GM18858 (cell line): ENCODE measurements around the gene PPP6R3.

Source experiments
- ATAC-seq: cut with Tn5 transposase; IDR thresholded peaks from one replicate; pipeline ENCODE4 v1.9.1; 2021; ENCODE audit not compliant: unreplicated experiment

The PPP6R3 gene

DNA sequence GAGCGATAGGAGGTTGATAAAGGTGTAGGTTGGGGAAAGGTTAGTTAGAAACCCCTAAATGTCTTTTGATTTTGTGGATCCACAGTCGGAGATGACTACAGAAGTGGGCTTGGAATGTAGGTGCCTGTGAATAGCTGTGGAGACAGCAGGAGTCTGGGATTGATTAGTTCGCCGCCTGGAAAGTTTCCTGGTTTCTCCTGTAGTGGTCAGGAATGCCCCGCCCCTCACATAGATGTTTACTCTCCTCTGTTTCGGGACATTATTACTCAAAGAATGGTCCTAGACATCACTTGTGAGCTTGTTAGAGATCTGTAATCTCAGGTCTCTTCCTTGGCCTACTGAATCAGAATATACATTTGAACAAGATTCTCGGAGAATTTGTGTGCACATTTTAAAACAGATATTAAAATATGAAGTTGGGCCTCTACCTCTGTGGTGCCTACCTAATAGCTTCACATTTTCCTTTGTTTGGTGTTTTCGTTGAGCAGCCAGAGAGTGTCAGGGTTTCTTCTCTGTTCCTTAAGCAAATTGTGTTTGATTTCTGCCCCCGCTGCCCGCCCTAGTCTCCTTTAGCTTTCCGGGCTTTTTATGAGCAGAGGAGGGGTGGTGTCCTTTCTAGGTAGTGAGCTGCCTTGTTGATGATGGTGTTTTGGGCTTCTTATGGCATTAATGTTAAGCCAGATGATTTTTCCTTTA lies 89.4 kb downstream of the PPP6R3 start:
- no peak for ATAC-seq

DNA sequence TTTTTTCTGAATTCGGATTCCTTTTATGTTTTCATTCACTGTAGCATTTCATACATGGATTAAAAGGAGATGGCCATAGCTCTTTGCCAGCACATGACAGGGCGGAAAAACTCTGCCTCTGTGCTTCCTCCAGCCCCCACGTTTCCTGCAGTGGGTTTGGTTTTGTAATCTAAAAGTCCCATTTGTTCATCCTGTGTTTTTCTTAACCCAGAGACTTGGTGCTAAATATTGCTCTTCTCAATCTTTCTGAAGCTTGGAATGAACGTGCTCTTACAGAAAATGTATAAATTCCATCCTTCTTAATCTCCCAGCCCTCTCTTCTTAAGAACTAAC lies 89.9 kb downstream of the PPP6R3 start:
- no peak for ATAC-seq

DNA sequence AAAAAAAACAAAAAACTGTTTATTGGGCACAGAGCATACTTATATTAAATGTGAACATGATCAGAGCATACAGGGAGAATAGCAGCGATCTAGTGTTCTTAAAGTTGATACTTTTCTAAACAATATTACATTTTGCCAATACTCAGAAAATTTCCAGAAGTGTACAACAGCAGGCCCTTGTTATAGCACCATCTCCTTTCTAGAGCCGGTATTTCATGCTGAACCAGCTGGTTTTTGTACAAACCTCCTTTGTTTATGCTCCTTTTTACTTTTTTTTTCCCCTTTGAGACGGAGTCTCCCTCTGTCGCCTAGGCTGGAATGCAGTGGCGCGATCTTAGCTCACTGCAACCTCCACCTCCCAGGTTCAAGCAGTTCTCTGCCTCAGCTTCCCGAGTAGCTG lies 90.7 kb downstream of the PPP6R3 start:
- no peak for ATAC-seq

DNA sequence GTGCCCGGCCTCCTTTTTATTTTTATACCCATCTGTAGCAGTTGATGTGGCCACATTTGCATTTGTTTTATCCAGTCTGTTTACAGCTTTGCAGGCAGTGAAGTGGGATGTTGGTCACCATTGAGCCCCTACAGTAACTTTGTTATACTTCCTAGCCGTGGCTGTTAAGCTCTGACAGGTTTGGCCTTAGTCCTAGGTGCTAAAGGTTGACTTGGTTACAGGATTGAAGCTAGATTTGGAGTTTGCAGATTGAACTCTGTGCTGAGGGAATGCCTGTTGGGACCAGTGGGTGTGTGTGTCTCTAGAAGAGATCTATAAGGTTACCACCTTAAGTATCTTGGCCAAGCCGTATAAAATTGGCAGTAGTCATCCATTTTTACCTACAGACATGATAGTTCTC lies 91.2 kb downstream of the PPP6R3 start:
- ATAC-seq, result no peak

DNA sequence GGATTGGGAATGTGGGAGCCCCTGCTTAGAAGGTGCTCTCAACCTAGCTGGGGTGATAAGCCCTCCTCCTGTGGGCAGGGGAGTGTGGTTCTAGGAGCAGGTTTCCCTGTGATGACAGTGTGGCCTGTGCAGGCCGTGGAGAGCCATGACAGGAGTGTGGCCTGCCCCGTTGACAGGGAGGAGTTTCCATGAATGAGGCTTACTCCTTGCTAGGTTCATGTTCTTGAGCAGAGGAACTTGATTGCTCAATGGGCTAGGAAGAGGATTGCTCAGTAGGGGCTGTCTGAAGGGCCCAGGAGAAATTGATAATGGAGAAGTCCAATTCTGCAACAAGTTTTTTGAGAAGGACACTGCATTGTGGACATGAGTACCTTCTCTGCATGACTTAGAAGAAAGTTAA lies 92.0 kb downstream of the PPP6R3 start:
- no peak for ATAC-seq

DNA sequence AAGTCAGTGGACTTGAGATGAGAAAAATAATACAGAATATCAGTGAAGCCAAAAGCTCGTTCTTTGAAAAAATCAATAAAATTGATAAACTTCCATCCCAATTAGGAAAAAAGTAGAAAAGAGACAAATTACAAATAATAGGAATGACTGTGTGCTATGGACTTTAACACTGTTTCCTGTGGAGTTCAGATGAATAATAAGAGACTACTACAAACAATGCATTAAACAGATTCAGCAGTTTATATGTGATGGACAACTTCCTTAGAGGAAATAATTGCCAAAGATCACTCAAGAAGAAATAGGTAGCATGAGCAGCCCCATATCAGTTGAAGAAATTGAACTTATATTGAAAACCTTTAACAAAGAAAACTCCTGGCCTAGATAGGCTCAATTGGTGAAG lies 99.7 kb downstream of the PPP6R3 start:
- no peak for ATAC-seq

DNA sequence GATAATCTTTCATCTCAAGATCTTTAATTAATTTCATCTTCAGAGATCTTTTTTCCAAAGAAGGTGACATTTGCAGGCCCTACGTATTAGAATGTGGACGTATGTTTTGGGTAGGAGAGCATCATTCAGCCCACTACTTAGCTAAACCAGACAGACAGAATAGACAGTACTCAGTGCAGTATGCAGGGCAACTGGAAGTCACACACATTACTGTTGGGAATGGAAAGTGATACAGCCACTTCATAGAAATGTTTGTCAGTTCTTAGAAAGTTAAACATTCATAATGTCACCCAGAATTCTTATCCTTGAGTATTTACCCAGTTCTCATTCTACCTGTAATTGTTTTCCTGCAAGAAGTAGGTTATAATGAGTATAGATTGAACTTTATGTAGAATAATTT lies 102.9 kb downstream of the PPP6R3 start:
- no peak for ATAC-seq

DNA sequence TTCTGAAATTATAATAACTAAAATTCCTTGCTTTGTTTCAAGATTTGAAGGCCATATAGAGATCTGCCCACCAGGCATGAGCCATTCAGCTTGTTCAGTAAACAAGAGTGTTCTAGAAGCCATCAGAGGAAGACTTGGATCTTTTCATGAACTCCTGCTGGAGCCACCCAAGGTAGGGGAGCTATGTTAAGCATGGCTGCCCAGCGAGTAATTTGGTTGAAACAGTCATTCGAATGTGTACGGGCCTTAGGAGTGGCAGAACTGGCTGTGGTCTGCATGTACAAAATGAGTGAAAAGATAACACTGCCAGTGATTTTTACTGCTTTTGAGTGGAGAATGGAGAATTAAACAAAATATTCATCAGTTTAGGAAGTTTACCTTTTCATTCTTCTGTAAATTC lies 103.7 kb downstream of the PPP6R3 start:
- ATAC-seq, result no peak

DNA sequence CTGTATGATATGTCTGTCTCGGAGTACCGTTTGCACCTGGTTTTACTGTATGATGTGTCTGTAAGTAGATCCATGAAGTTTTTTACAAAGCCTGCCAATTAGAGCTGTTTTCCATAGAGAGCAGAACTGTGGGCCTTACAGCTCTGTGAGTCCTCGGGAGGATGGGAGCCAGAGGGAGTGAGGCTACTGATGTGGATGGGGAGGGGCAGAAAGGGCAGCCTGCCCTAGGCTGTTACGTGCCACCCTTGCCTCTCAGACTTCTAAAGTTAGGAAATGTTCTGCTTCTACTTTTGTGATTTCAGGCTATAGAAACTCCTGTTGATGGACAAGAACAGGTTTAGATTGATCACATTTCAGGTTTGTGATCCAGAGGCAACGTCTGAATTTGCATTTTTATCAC lies 105.2 kb downstream of the PPP6R3 start:
- ATAC-seq, result no peak

DNA sequence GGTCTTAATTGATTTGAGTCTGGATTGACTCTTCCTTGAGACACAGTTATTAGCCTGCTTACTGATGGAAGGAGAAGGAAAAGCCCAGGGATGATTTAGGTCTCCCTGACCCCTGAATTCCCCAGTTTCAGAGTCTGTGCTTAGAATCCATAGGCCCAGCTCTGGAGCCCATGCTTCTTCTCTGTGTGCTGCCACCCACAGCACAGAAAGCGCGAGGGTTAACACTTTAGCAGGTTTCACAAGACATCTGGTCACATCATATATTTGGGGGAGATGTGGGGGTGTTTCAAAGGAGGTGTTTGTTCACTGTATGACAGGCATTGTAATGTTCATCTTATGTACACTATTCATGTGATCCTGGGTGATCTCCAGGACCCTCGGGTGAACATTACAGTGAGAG lies 107.0 kb downstream of the PPP6R3 start:
- no peak for ATAC-seq

DNA sequence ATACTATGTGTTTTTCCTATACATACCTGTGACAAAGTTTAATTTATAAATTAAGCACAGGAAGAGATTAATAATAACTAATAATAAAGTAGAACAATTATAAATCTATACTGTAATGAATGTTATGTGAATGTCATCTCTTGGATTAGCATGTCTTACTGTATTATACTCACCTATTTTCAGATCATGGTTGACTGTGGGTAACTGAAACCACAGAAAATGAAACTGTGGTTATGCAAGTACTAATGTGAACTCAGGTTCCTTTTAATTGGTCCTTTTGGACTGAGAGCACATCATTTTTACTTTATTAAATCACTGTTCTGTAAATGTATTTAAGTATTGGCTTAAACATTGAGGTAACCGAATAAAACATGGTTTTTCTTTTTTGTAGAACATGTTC lies 108.8 kb downstream of the PPP6R3 start:
- no peak for ATAC-seq

DNA sequence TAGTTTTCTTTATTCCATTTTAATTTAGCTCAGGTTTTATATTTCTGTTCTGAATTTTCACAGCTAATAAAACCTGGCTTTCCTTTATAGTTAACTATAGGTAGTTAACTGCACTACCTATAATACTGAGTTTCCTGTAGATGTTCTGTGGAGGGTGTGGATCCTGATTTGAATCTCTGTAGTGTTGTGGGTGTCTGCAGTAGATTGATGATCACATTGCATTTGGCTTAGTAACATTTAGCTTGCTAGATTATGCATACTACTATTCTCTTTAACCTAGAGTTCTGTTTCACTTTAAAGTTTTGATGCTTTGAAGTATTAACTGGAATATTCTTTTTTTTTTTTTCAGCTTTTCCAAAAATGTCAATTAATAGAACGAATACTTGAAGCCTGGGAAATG lies 110.1 kb downstream of the PPP6R3 start:
- no peak for ATAC-seq

DNA sequence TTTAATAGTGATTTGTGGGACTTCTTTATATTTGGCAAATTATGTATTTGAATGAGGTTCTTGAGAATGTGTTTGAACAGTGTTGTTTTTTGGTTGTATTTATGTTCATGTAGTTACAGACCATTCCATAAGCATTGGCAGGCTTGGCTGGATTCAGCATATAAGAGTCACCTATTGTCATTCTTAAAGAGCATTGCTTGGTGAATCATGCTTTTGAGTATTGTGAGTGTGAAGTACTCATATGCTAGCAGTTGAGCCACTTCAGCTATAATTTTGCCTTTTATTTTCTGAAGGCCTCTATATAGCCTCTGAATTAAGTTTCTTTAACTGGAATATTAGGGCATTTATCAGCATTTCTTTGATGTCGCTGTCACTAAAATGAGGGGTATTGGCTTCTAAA lies 113.8 kb downstream of the PPP6R3 start:
- no peak for ATAC-seq

DNA sequence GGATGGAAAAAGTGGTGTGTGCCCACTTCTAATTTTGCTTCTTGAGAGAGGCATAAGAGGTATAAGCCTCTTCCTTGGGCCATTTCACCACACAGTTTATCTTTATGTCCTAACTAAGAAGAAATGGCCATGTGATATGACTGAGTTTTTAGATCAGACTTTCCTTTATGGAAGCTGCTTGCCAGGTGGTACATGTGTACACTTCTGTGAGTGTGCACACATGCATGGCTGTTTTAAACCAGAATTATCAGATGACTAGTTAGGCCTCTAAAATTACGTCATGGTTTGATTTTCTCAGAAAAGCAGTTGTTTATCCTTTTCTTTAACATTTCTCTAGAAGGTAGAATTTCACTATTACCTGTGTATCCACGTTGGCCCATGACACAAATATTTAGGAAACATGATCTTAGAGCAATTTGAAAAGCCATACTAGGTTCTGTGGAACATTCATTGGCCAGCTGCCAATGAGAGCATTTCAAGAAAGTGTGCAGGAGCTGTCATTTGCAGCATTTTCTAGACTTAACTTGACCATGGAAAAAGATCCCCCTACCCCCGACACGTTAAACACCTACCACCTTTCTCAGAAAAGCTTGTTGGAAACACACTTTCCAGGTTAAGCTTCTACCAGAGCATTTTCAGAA lies 114.6 kb downstream of the PPP6R3 start:
- no peak for ATAC-seq

DNA sequence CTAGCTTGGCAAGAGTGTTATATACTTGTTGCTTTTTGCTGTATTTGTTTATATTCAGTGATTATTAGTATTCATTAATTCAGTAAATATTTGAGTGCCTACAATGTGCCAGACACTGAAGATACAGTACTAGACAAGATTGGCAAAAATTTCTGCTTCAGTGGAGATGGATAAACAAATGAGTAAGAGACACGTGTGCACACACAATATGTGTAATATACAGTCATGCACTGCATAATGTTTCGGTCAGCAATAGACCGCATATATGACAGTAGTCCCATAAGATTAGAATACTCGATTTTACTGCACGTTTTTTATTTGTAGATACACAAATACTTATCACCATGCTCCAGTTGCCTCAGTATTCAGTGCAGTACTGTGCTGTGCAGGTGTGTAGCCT lies 118.9 kb downstream of the PPP6R3 start:
- ATAC-seq, result no peak

DNA sequence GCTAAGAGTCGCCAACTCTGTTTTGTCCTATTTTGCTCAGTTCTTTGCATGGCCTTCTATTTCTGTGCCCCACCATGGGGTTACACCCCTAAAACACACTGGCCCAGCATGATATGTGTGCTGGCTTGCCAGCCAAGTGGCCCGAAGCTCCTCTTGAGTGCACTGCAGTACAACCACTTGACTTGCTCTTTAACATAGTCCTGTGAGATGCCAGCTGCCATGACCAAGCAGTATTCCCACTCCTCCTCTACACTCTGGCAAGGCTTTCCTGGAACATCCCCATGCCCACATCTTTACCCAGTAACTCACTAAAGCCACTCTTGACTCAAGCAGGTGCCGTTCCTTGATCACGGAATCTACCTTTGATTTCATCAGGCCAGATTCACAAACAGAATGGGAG lies 120.9 kb downstream of the PPP6R3 start:
- ATAC-seq, result no peak

DNA sequence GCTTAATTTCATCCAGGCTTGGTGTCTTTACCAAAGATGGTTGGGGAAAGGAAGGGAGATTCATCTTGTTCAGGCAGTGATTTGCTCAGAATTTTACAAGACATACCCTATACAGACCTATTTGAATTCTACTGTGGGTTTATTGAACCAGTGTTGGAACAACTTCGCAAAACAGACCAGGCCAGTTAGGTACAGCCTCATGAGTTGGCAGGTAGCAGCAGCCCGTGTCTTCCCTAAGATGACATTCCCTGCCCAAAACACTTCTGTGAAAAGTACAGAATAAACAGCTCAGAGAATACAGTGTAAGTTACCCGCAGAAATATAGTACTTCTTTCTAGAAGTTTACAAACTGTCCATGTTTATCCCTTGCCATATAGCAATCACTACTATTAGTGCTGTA lies 121.3 kb downstream of the PPP6R3 start:
- no peak for ATAC-seq

DNA sequence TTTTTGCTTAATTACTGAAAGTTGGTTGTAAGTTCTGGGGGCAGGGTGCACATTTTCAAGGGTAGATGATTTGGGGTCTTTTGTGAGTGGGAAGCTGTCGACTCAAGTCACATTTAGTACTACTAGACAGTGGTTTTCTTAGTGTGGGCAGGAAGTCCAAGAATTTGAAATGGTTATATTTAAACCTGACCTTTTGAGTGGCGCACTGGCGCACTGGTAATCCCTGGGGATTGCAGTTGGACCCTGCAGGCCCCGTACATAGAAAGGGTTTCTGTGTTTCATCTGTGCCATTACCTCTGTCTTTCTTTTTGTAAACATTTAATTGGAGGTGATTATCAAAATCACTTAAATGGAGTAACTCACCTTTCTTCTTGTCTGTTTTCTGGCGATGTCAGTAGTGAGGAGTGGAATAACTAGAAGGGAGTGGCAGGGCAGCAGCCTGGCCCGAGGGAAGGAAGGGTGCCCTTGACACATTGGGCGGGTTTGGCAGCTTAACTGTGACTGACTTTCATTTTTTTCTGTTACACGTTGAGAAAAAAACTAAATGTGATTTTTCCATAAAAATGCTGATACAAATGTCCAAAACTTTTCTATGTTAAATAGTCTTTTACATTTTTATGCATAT lies 122.0 kb downstream of the PPP6R3 start:
- no peak for ATAC-seq

DNA sequence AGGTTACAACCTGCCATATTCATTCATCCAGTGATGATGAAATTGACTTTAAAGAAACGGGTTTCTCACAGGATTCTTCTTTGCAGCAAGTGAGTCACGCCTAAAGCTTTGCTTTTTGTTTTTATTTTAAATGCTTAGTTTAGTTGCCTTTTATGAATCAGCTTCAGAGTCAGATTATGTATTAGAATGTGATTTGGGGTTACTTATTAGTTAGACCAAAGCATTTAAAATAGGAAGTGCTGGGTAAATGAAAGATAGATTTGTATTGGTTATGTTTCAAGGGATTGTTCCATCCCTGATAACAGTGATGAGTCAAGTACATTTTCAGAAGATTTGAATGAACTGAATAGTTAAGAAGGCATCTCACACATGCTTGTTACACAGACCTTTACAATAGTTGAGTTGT lies 122.5 kb downstream of the PPP6R3 start:
- ATAC-seq, result no peak

DNA sequence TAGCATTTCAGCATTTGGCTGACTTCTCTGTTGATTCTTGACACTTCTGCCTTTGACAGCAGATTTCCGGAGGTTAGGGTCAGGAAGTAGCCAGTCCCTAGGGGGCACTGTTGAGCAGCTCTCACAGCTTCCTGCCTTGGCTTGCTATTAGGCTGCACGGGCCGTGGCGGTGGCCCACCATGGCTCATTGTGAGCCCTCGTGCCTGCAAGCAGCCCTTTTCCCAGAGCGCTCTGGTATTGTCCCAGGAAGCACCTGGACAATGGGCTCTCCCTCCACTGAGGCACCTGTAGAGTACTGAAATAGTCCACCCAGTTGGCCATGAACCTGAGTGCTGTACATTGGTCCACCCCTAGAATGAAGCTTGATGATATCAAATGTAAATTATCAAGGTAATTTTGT lies 123.5 kb downstream of the PPP6R3 start:
- ATAC-seq, result no peak

DNA sequence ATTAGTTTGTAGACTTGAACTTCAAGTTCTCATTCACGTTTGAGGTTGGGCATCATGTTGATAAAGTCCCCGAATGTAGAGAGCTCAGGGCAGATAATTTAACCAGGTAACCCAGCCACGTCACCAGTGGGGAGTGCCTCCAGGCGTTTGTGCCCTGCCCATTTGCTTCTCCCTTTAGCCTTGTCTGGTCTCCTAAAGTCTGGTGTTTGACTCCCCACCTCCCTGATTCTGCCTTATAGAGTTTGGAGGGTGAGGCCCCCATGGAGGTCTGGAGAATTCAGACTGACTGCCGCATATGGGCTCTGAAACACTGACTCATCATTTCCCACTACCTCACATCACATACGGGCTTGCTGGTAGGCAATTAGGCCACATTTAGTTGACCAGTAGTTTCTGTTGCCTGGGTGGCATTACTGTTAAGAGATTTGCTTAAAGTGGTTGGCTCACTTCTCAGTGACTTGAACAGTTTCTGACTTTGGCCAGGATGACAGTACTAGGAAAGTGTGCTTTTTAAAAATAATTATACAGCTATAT lies 124.5 kb downstream of the PPP6R3 start:
- ATAC-seq, result no peak

DNA sequence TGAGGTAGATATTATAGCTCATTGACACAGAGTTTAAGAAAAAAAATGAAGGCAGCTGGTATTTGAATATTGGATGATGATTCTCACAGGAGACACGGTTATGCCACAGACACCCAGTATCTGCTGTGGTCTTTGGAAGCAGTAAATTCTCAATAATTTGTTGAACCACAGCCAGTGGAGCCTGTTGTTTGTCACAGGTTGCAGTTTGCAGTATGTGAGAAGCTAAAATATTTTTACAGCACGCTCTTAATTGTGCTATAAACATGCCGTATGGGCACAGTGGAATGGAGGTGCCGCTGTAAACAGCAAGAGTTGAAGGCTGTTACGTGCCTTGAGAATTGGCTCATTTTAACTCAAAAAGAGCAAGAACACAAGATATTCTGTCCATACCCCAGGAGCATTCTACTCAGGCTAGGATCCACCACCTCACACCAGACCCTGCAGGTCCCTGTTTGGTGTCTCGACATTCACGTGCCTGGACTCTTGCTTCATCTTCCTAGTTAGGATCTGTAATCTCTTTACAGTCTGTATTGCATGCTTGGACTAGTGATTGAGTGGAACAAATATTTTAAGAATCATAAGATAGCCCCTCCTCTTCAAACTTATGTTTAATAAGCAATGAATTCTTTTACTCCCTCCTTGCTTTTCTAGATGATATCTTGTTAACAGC lies 129.1 kb downstream of the PPP6R3 start:
- no peak for ATAC-seq
